Activated CD4-positive, alpha-beta T cell treated with anti-CD3 and anti-CD28 coated beads, Interleukin-10, Interleukin-2, amounts not matched to agents 100 ng/mL and 50 ng/mL, durations not matched to agents 16 hours and 8 hours (primary cell): ENCODE results near the gene PPM1F.
"Not testable (repeated sequence)": the region's sequence is repeated elsewhere in the genome, so short reads cannot be mapped to it uniquely, and the experiment has no call there.

Source experiments
- DNase-seq: peaks from one replicate; pipeline ENCODE4 v3.0.0-alpha.2; 2020

Gene PPM1F

DNA sequence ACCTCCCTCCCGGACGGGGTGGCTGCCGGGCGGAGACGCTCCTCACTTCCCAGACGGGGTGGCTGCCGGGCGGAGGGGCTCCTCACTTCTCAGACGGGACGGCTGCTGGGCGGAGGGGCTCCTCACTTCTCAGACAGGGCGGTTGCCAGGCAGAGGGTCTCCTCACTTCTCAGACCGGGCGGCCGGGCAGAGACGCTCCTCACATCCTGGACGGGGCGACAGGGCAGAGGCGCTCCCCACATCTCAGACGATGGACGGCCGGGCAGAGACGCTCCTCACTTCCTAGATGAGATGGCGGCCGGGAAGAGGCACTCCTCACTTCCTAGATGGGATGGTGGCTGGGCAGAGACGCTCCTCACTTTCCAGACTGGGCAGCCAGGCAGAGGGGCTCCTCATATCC, 68.7 kb downstream of the PPM1F start:
- DNase-seq: not testable (repeated sequence)

DNA sequence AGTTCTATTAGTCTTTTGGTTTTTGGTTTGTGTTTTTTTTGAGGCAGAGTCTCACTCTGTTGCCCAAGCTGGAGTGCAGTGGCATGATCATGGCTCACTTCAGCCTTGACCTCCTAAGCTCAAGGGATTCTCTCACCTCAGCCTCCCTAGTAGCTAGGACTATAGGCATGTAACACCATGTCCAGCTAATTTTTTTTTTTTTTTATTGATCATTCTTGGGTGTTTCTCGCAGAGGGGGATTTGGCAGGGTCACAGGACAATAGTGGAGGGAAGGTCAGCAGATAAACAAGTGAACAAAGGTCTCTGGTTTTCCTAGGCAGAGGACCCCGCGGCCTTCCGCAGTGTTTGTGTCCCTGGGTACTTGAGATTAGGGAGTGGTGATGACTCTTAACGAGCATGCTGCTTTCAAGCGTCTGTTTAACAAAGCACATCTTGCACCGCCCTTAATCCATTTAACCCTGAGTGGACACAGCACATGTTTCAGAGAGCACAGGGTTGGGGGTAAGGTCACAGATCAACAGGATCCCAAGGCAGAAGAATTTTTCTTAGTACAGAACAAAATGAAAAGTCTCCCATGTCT, 69.8 kb downstream of the PPM1F start:
- DNase-seq: not testable (repeated sequence)

DNA sequence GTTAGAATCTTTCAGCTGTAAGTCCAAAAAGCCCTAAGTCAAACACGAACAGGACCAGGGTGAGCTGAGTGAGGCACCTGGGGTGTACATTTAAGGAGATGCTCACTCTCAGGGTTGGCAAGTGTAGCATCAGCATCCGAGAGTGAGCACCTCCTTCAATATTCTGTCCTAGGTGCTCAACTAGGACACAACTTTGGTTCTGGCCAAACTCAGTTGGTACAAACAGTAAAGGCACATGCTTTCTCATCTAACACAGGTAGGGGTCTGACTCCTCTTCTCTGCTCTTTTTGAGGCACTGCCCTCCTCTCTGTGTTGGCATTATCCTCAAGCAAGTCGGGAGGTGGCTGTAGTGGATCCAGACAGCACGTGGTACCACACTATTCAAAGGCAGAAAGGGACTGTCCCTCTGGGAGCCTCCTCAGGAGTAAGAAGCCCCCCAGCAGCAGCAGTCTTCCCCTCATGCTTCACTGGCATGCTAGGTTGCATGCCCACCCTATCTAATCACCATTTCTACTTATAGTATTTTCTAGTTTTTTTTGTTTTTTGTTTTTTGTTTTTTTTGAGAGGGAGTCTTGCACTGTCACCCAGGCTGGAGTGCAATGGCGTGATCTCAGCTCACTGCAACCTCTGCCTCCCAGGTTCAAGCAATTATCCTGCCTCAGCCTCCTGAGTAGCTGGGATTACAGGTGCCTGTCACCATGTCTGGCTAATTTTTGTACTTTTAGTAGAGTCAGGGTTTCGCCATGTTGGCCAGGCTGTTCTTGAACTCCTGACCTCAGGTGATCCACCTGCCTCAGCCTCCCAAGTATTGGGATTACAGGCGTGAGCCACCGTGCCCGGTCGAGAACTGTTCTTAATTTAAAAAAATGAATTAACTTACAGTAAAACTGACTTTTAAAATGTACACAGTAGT, 70.6 kb downstream of the PPM1F start:
- no peak for DNase-seq

DNA sequence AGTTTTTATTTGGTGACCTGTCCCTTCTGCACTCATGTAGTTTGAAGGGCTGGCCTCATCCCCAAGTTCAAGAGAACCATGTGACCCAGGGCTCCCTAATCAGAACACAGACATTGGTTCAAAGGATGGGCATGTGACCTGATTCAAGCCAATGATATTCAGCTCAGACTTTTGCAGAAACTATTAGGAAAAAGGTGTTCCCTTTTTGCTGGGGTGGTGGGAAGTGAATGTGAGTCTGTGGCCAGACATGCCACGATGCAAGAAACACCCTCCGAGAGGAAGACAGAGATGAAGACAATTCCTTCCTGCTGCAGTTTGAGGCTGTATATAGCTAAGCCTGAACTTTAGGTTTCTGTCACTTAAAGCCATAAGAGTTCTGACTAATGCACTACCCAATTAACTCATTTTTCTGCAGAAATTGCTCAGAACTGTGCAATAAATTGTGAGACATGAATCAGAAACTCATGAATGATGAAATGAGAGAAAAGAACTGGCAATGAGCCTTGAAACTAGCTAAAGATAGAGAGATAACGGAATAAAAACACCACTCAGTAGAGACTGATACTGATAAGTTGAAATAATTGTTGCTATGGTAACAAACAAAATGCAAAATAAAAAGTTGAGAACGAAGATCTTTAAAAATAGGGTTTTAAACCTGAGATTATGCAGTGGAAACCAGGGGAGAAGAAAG, 76.0 kb downstream of the PPM1F start:
- peak; percentile 93 for DNase-seq

DNA sequence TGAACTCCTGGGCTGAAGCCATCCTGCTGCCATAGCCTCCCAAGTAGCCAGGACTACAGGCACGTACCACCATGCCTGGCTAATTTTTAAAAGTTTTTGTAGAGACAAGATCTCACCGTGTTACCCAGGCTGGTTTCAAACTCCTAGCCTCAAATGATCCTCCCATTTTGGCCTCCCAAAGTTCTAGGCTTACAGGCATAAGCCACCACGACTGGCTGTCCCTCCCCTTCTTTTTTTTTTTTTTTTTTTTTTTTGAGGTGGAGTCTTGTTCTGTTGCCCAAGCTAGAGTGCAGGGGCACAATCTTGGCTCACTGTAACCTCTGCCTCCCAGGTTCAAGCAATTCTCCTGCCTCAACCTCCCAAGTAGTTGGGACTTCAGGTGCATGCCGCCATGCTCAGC, 77.7 kb downstream of the PPM1F start:
- not testable (repeated sequence) for DNase-seq

DNA sequence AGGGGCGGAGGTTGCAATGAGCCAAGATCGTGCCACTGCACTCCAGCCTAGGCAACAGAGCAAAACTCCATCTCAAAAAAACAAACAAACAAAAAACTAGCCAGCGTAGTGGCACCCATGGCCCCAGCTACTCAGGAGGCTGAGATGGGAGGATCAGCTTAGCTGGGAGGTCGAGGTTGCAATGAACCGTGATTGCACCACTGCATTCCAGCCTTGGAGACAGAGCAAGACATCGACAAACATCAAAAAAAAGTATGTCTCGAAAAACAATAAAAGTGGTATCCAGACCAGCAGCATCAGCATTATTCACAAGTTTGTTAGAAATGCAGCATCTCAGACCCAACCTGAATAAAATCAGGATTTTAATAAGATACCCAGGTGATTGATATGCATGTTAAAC, 79.0 kb downstream of the PPM1F start:
- DNase-seq: no peak

DNA sequence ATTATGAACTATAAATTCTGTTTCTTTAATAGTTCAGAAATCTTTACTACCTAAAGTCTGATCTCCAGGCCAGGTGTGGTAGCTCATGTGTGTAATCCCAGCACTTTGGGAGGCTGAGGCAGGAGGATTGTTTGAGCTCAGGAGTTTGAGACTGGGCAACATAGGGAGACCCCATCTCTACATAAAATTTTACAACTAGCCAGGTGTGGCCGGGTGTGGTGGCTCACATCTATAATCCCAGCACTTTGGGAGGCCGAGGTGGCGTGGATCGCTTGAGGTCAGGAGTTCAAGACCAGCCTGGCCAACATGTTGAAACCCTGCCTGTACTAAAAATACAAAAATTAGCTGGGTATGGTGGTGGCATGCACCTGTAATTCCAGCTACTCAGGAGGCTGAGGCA, 79.9 kb downstream of the PPM1F start:
- DNase-seq: not testable (repeated sequence)
